Activated CD8-positive, alpha-beta memory T cell treated with anti-CD3 and anti-CD28 coated beads, Interleukin-2, amount 10 ng/mL, durations not matched to agents 7 days and 5 days (primary cell): ENCODE measurements around the gene IGF2BP3. TPM values are rescaled to one million over a fixed set of nuclear protein-coding genes. Genes with fewer than 3 reads are reported as not detected.

Source experiments
- ATAC-seq: fragments of 150-1000 bp; cut with Tn5 transposase; one replicate; pipeline ENCODE4 v1.10.0; 2021; ENCODE audit warnings: moderate library complexity
- CTCF ChIA-PET: fragments of 350-600 bp; sonication (Branson Sonifier 250); formaldehyde crosslinking; loops from one replicate; lab custom pipeline; 2021; ENCODE audit warnings: antibody characterized with exemption; lab: Charles Lee
- DNase-seq: peaks from one replicate; pipeline ENCODE4 v3.0.0-alpha.2; 2020
- H3K27ac Mint-ChIP-seq: one replicate; pipeline ENCODE4 v1.8.0; 2021; ENCODE audit warnings: mild to moderate bottlenecking, mixed read lengths
- H3K27me3 Mint-ChIP-seq: one replicate; pipeline ENCODE4 v1.8.0; 2021; ENCODE audit warnings: mixed read lengths
- H3K36me3 Mint-ChIP-seq: one replicate; pipeline ENCODE4 v1.8.0; 2021; ENCODE audit warnings: mild to moderate bottlenecking, mixed read lengths
- H3K4me1 Mint-ChIP-seq: one replicate; pipeline ENCODE4 v1.8.0; 2021; ENCODE audit warnings: mixed read lengths
- H3K4me3 Mint-ChIP-seq: one replicate; pipeline ENCODE4 v1.8.0; 2021; ENCODE audit warnings: mild to moderate bottlenecking, moderate library complexity, mixed read lengths
- H3K9me3 Mint-ChIP-seq: one replicate; pipeline ENCODE4 v1.8.0; 2022; ENCODE audit warnings: low read depth, mixed read lengths
- total RNA-seq, 2 experiments: library from RNA; stranded (reverse); gene quantifications; one replicate each; pipeline ENCODE4 v1.2.3, GENCODE V29; 2021

IGF2BP3 gene
- total RNA-seq, 2 experiments from 2014 or later = 0.84 to 1.3 TPM

DNA sequence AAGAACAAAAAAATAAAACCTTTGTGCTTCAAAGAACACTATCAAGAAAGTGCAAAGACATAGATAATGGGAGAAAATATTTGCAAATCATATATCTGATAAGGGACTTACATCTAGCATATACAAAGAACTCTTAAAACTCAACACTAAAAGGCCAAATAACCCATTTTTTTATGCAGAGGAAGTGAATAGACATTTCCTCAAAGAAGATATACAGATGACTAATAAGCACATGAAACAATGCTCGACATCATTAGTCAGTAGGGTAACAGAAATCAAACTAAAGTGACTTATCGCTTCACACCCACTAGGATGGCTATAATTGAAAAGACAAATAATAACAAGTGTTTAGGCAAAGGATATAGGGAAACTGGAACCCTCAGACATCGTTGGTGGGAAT, 93.2 kb downstream of the IGF2BP3 start:
- ATAC-seq (no peak), DNase-seq (no peak)
- Mint-ChIP-seq H3K4me3 (no peak overlapping the region), H3K9me3 (no peaks in the 10 kb centered on the region), H3K27me3 (peaks cover 19% of the 10 kb centered on the region), H3K4me1 (peaks cover 22% of the 10 kb centered on the region), H3K36me3 (peaks cover 2% of the 10 kb centered on the region), H3K27ac (no peak overlapping the region)
- CTCF ChIA-PET = no interaction called here

DNA sequence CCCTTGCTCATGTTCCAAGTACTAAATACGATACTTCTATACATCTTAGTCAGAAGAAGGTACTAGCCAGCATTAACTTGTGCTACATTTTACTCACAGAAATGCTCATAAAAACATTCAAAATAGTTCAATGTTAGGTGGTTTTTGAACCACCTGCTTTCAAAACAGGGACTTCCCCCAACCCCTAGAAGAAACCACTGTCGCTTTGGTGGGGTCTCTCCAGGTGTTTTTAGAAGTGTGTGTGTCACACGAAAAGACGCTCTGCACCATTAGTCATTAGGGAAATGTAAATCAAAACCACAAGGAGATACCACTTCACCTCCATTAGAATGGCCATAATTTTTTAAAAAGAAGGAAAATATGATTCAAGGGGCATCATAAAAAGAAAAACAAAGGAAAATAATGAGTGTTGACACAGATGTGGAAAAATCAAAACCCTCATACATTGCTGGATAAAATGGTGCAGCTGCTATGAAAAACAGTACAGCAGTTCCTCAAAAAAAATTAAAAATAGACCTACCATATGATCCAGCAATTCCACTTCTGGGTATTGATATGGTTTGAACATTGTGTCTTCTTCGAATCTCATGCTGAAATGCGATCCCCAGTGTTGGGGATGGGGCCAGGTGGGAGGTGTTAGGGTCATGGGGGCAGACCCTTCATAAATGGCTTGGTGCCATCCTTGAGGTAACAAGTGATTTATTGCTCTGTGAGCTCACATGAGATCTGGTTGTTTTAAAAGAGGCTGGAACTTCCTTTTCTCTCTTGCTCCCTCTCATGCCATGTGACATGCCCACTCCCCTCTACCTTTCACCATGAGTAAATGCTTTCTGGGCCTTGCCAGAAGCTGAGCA, 96.9 kb downstream of the IGF2BP3 start:
- no peaks in the 10 kb centered on the region for H3K9me3 Mint-ChIP-seq
- H3K4me3 Mint-ChIP-seq = no peak overlapping the region
- no peak overlapping the region for H3K27ac Mint-ChIP-seq
- peak; percentile 44 for ATAC-seq
- DNase-seq = peak; percentile 52
- peaks cover 37% of the 10 kb centered on the region for H3K27me3 Mint-ChIP-seq
- peaks cover 19% of the 10 kb centered on the region for H3K4me1 Mint-ChIP-seq
- CTCF ChIA-PET = interaction anchor here (0.6 to 1.5 kb wide), 3 partner anchors 15 to 100 kb away, joined by 3 to 5 read pairs (median 3); no protein-coding TSS in a partner anchor
- peaks cover 2% of the 10 kb centered on the region for H3K36me3 Mint-ChIP-seq

GRCh38 chr7:23372611-23373010, 97.7 kb downstream of the IGF2BP3 start:
- H3K4me3 Mint-ChIP-seq = no peak overlapping the region

GRCh38 chr7:23371654-23372053, 98.6 kb downstream of the IGF2BP3 start:
- Mint-ChIP-seq H3K9me3 (no peaks in the 10 kb centered on the region), H3K27ac (no peak overlapping the region), H3K4me3 (no peak overlapping the region), H3K4me1 (peaks cover 19% of the 10 kb centered on the region), H3K36me3 (peaks cover 4% of the 10 kb centered on the region), H3K27me3 (peaks cover 47% of the 10 kb centered on the region)
- DNase-seq (no peak), ATAC-seq (no peak)
- CTCF ChIA-PET = interaction anchor here (1.0 to 1.5 kb wide), 2 partner anchors 14 to 23 kb away, joined by 3 to 5 read pairs; no protein-coding TSS in a partner anchor

More at GRCh38 chr7:23372611-23373010, 97.7 kb downstream of the IGF2BP3 start:
- no peaks in the 10 kb centered on the region for H3K9me3 Mint-ChIP-seq
- peaks cover 4% of the 10 kb centered on the region for H3K36me3 Mint-ChIP-seq
- CTCF ChIA-PET = interaction anchor here (0.9 to 1.5 kb wide), 2 partner anchors 15 to 99 kb away, joined by 3 to 5 read pairs; no protein-coding TSS in a partner anchor
- peaks cover 42% of the 10 kb centered on the region for H3K27me3 Mint-ChIP-seq
- H3K4me1 Mint-ChIP-seq = peaks cover 24% of the 10 kb centered on the region
- ATAC-seq (no peak), DNase-seq (no peak)
- no peak overlapping the region for H3K27ac Mint-ChIP-seq

DNA sequence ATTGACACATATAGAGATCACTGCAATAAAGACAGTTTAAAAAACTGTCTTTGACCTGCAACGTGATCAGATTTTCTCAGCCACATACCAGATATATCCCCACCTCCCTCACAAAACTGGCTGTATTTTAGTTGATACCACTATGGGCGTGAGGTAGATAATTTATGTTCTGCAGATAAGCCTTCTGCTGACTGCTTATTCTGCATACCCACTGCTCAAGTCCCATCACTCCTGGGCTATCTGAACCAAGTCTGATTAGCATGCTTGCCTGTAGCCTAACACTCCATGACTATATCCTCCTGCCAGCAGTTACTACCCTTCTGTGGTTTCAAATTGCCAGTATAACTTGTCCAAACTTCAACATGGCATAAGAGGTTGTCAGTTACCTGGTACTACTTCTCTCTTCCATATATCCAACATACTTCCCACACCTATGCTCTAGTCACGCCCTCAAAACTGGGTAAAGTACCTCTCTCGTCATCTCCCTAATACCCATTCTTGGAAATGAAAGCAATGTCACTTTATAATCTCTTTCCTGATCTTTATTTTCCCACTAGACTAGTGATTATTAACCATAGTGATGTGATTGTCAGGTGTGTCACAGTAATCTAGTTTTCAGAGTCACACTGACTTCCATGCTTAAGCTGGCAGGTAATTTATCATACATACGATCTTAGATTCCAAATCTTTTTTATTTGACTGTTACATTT, 100.4 kb downstream of the IGF2BP3 start:
- Mint-ChIP-seq H3K9me3 (no peaks in the 10 kb centered on the region), H3K27me3 (peaks cover 56% of the 10 kb centered on the region), H3K27ac (no peak overlapping the region), H3K4me1 (peaks cover 19% of the 10 kb centered on the region), H3K36me3 (peaks cover 2% of the 10 kb centered on the region), H3K4me3 (no peak overlapping the region)
- no peak for ATAC-seq
- no peak for DNase-seq
- CTCF ChIA-PET = no interaction called here

DNA sequence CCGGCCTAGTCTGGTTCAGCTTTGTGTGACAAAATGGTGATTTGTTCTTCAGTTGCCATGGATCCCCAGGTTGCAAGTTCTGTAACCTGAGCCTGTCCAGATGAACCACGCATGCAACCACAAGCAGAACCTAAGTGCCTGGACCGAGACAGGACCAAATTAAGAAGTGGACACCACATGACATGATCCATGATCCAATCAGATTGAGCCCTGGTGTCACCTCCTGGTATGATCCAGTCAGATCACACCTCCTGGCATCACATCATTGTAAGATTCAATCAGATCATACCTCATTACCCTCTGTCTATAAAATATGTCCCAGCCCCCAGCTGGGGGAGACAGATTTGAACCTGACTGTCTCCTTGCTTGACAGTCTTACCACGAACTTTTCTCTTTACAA, 101.2 kb downstream of the IGF2BP3 start:
- peaks cover 56% of the 10 kb centered on the region for H3K27me3 Mint-ChIP-seq
- DNase-seq = no peak
- peaks cover 19% of the 10 kb centered on the region for H3K4me1 Mint-ChIP-seq
- ATAC-seq = no peak
- H3K4me3 Mint-ChIP-seq = no peak overlapping the region
- no peaks in the 10 kb centered on the region for H3K9me3 Mint-ChIP-seq
- peaks cover 2% of the 10 kb centered on the region for H3K36me3 Mint-ChIP-seq
- no peak overlapping the region for H3K27ac Mint-ChIP-seq
- CTCF ChIA-PET = interaction anchor here (0.7 kb wide), 1 partner anchor 96 kb away, joined by 3 read pairs; no protein-coding TSS in a partner anchor

- Mint-ChIP-seq H3K4me1 (peaks cover 16% of the 10 kb centered on the region), H3K36me3 (no peaks in the 10 kb centered on the region), H3K27ac (no peak overlapping the region), H3K4me3 (no peak overlapping the region), H3K9me3 (no peaks in the 10 kb centered on the region), H3K27me3 (peaks cover 55% of the 10 kb centered on the region)
- DNase-seq (no peak), ATAC-seq (no peak)
- CTCF ChIA-PET = interaction anchor here (0.6 to 2.5 kb wide), 16 partner anchors 9 to 189 kb away, joined by 3 to 14 read pairs (median 5); no protein-coding TSS in a partner anchor
These were observed 112.1 kb downstream of the IGF2BP3 start for GRCh38 chr7:23358152-23358674.

DNA sequence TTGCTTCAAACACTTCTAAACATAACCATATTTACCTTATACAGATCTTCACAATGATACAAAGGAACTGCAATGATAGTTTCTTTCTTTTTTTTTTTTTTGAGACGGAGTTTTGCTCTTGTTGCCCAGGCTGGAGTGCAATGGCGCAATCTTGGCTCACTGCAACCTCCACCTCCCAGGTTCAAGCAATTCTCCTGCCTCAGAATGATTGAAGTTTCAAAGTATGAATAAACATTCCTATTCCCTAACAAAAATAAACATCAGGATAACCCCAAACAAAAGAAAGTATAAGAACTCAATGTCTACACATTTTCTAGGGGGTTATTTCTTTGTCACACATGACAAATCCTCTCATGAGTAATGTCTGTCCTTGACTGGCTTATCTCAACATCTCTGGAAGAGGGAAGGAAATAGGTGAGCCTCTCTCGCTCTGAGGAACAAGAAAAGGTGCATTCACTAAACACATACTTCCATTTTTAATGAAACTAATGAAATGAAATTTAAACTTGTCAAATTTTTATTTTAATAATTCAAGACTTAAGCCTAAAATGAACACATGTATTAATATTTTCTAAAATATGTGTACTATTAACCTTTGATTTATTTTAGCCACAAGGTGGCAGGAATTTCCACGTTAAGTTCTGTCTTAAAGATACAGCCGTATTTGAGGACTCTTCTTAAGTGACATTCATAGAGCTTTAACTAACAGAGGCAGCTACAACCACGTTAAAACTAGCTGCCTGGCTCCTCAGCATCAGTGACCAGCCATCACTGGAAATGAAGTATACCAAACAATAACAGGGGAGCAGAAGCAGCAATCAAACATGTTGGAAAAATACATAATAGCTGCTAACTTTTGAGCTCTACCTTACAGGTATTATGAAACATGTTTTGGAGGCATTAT, 112.8 kb downstream of the IGF2BP3 start:
- no peaks in the 10 kb centered on the region for H3K9me3 Mint-ChIP-seq
- peaks cover 53% of the 10 kb centered on the region for H3K27me3 Mint-ChIP-seq
- DNase-seq = no peak
- H3K27ac Mint-ChIP-seq = no peak overlapping the region
- no peaks in the 10 kb centered on the region for H3K36me3 Mint-ChIP-seq
- CTCF ChIA-PET = interaction anchor here (0.7 to 2.5 kb wide), 15 partner anchors 9 to 189 kb away, joined by 3 to 14 read pairs (median 5); no protein-coding TSS in a partner anchor
- peak; percentile 53 for ATAC-seq
- H3K4me1 Mint-ChIP-seq = peaks cover 16% of the 10 kb centered on the region
- no peak overlapping the region for H3K4me3 Mint-ChIP-seq

- Mint-ChIP-seq H3K27me3 (peaks cover 54% of the 10 kb centered on the region), H3K4me3 (peak overlapping the region; percentile 7), H3K4me1 (peaks cover 16% of the 10 kb centered on the region), H3K9me3 (no peaks in the 10 kb centered on the region), H3K36me3 (no peaks in the 10 kb centered on the region), H3K27ac (peak overlapping the region; percentile 12)
- CTCF ChIA-PET = interaction anchor here (1.3 to 2.3 kb wide), 2 partner anchors 79 to 83 kb away, joined by 4 to 11 read pairs; no protein-coding TSS in a partner anchor
- ATAC-seq (peak; percentile 85), DNase-seq (peak; percentile 45)
These were observed 113.6 kb downstream of the IGF2BP3 start for GRCh38 chr7:23356726-23357125.

DNA sequence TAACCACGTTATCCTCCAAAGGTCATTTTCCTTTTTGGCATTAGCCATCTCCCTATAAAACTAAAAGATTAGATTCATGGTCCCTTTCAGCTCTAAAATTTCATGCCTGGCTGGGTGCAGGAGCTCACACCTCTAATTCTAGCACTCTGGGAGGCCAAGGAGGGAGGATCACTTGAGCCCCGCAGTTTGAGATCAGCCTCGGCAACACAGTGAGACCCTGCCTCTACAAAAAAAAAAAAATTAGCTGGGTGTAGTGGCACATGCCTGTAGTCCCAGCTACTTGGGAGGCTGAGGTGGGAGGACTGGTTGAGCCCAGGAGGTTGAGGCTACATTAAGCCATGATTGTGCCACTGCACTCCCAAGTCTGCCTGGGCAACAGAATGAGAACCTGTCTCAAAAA, 114.1 kb downstream of the IGF2BP3 start:
- CTCF ChIA-PET = interaction anchor here (0.8 to 2.3 kb wide), 5 partner anchors 10 to 191 kb away, joined by 3 to 11 read pairs (median 4); no protein-coding TSS in a partner anchor
- H3K36me3 Mint-ChIP-seq = no peaks in the 10 kb centered on the region
- no peak for DNase-seq
- H3K27me3 Mint-ChIP-seq = peaks cover 58% of the 10 kb centered on the region
- H3K4me3 Mint-ChIP-seq = no peak overlapping the region
- peaks cover 16% of the 10 kb centered on the region for H3K4me1 Mint-ChIP-seq
- ATAC-seq = no peak
- no peak overlapping the region for H3K27ac Mint-ChIP-seq
- no peaks in the 10 kb centered on the region for H3K9me3 Mint-ChIP-seq

DNA sequence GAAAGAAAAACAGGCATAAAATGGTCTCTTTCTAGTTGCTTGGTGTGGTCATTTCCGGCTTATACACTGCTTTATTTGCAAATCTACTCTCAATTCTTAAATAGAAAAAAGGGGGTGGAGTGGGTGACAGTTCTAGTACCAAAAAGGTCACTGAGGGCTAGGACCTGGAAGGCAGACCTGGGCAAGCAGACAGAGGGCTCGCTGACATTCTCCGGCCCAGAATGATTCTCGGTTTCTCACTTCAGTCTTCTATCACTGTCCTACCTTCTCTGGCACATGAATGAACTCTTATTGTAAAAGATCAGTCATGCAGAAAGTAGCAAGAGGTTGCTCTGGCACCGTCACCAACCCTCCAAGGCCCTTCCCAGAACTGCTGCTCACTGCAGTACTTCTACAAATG, 117.1 kb downstream of the IGF2BP3 start:
- CTCF ChIA-PET = interaction anchor here (1.6 kb wide), 1 partner anchor 75 kb away, joined by 3 read pairs; no protein-coding TSS in a partner anchor
- Mint-ChIP-seq H3K4me3 (no peak overlapping the region), H3K27ac (no peak overlapping the region), H3K27me3 (peaks cover 49% of the 10 kb centered on the region), H3K9me3 (no peaks in the 10 kb centered on the region), H3K4me1 (peaks cover 16% of the 10 kb centered on the region), H3K36me3 (no peaks in the 10 kb centered on the region)
- ATAC-seq = no peak
- DNase-seq = no peak

- Mint-ChIP-seq H3K9me3 (no peaks in the 10 kb centered on the region), H3K4me3 (no peak overlapping the region), H3K27me3 (peaks cover 44% of the 10 kb centered on the region), H3K36me3 (no peaks in the 10 kb centered on the region), H3K4me1 (peaks cover 21% of the 10 kb centered on the region), H3K27ac (no peak overlapping the region)
- ATAC-seq = no peak
- CTCF ChIA-PET = no interaction called here
- DNase-seq = no peak
These were observed 119.8 kb downstream of the IGF2BP3 start for GRCh38 chr7:23350466-23350865.
